CD4-positive, alpha-beta T cell treated with Interleukin-21 for 1 hour (primary cell): ENCODE results near the gene IQSEC3.

ENCODE experiments used
- DNase-seq: peaks from one replicate; pipeline ENCODE4 v3.0.0-alpha.2; 2020

Gene IQSEC3

GRCh38 chr12:143964-144649 is 77.5 kb downstream of the IQSEC3 start:
- DNase-seq, result no peak

GRCh38 chr12:144650-145284 is 78.2 kb downstream of the IQSEC3 start:
- DNase-seq, result no peak

- no peak for DNase-seq
These were observed 78.9 kb downstream of the IQSEC3 start for GRCh38 chr12:145369-145960.

DNA sequence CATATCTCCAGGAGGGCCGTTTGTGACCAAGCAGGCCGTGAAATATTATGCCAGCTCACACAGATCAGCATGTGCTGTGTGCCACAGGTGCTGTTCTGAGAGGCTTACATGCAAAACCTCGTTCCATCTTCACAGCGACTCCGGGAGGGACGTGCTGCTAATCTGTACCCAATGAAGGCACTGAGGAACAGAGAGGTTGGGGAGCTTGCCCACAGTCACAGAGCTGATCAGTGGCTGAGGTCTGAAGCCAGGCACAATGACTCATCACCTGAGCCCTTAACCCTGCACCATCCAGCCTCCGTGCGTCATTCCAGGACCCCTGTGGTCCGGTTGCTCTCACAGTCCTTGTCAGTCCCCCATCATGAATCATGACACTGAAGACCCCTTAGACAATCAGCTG is 80.7 kb downstream of the IQSEC3 start:
- no peak for DNase-seq

- DNase-seq, result no peak
These were observed 82.3 kb downstream of the IQSEC3 start for GRCh38 chr12:148676-149416.

DNA sequence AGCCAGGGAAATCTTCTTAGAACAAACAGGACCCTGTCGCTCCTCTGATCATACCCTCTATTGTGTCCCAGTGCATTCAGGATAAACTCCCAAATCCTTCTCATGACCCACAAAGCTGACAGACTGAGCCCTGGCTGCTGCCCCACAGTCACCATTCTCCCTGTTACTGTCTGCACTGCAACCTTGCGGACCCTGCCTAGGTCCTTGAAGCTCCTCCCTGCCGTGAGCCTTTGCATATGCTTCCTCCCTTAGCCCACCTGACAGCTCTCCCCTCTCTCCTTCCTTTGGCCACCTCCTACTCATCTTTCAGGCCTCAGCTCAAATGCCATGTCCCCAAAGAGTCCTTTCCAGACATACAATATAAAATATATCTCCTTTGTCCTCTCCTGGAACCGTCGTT is 85.0 kb downstream of the IQSEC3 start:
- no peak for DNase-seq

DNA sequence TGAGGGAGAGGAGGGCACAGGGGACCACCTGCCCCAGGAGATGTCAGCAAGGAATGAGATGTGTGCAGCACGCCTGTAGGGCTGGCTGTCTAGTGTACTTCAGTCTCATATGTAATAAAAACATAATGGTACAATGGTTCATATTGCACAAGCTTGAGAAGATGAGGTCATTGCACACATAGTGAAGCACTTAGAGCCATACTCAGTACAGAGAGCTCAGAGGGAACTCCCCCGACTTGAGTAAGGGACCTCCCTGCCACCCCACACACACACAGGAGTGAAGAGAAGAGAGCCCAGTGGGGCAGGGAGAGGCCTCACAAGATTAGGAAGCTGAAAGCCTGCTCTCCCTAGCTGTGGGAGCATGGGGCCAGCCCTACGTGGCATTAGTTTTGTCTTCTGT is 85.9 kb downstream of the IQSEC3 start:
- DNase-seq, result no peak

DNA sequence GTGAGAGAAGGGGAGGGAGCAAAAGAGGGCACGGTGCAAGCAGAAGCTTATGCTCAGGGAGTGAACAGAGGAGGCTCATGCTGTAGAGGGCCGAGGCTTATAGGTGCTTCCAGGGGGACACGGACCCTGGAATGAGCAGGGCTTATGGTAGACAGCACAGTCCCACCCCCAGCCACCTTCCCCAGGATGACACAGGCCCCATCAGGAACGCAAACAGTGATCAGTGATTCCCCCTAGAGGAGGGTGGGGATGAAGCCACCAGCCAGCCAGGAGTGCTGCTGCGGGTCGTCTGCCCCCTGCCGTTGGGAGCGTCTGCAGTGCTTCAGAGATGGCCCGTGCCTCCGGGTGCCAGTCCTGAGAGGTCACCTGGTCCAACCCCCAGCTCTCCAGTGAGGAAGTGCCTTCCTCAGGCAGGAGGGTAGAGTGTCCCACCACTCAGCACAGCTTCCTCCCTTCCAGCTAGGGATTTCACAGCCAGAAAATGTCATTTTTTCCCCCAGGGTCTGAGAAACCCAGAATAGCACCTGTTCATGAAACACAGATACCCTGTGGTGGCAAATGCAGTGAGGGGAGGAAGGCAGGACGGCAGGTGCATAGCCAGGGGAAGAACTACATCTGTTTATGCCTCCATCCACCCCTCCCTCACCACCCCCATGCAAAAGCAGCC is 86.6 kb downstream of the IQSEC3 start:
- DNase-seq, result peak; percentile 53

DNA sequence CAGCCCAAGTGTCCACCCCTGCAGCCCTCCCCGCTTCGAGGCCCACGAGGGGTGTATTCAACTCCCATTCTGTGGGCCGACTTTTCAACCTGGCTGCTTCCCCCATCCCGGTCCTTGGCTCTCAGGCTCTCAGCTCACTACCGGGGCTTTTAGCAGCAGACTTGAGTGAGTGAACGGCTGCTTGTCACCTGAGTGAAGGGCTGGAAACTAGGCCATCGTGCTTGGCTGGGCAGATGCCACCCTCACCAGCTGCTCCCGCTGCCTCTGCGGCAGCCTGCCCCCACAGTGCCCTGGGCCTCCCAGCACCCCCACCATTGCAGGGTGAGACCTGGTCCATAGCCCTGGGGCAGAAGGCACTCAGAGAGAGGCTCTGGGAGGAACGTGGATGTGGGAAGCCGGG is 87.5 kb downstream of the IQSEC3 start:
- DNase-seq, result no peak

DNA sequence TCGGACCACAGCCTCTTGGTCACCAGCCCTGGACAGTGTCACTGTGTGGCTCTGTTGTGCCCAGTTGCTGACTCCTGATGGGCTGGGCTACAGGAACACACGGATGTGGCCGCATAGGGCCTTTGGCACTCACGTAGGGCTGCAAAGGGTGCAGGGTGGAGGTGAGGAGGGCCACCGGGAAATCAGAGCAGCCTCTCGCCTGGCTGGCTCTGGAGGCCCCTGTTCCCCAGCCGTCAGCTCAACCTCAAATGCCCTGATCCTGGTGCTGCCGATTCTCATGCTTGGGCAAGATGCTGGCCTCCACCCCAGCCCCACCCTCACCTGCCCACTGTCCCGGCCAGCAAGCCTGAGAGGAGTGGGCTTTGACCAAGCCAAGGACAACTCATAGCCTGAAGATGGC is 88.4 kb downstream of the IQSEC3 start:
- no peak for DNase-seq

- no peak for DNase-seq
These were observed 89.1 kb downstream of the IQSEC3 start for GRCh38 chr12:155646-156045.

DNA sequence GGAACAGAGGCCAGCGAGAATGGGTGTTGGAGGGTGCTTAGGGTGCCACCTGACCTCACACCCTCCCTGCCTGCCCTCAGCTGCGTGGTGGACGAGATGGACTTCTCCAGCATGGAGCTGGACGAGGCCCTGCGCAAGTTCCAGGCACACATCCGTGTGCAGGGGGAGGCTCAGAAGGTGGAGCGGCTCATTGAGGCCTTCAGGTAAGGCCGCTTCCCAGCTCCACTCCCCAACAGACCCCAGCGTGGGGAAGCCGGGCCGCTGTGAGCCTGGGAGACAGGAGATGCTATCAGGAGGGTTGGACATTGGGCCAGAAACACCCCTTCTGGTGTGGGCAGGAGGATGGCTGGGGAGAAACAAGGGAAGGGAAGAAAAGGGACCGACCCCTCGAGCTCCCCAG is 90.4 kb downstream of the IQSEC3 start:
- no peak for DNase-seq

- no peak for DNase-seq
These were observed 91.1 kb downstream of the IQSEC3 start for GRCh38 chr12:157644-158043.

- DNase-seq, result no peak
These were observed 92.7 kb downstream of the IQSEC3 start for GRCh38 chr12:159156-159782.

DNA sequence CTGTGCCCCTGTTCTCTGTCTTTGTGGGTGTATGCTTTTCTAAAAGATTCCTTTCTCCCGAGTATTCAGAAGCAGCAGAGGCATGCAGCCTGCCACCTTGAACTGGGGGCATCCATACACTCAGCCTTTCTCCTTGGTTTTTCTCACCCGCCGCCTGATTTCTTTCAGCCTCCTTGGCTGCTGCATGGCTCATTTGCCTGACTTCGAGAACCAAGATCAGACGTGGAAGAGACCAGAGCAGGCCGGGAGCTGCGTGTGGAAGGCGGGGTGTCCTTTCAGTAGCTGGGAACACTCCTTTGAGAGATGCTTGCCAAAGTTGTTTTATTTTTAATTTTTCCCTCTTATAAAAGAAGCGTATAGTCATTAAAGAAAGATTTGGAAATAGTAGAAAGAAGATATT is 94.3 kb downstream of the IQSEC3 start:
- DNase-seq, result no peak

DNA sequence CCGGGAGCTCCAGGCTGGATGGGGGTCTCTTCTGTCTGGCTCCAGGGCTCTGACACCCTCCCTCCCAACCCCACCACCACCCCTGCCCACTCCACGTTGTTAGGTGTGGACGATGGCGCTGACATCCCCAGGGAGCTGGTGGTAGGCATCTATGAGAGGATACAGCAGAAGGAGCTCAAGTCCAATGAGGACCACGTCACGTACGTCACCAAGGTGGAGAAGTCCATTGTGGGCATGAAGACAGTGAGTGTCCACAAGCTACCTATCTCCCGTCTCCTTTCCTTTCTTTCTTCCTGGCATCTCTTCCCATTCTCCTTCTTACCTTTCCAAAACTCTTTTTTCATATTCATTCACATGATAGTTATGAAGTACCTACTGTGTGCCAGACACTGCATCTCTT is 95.3 kb downstream of the IQSEC3 start:
- no peak for DNase-seq

DNA sequence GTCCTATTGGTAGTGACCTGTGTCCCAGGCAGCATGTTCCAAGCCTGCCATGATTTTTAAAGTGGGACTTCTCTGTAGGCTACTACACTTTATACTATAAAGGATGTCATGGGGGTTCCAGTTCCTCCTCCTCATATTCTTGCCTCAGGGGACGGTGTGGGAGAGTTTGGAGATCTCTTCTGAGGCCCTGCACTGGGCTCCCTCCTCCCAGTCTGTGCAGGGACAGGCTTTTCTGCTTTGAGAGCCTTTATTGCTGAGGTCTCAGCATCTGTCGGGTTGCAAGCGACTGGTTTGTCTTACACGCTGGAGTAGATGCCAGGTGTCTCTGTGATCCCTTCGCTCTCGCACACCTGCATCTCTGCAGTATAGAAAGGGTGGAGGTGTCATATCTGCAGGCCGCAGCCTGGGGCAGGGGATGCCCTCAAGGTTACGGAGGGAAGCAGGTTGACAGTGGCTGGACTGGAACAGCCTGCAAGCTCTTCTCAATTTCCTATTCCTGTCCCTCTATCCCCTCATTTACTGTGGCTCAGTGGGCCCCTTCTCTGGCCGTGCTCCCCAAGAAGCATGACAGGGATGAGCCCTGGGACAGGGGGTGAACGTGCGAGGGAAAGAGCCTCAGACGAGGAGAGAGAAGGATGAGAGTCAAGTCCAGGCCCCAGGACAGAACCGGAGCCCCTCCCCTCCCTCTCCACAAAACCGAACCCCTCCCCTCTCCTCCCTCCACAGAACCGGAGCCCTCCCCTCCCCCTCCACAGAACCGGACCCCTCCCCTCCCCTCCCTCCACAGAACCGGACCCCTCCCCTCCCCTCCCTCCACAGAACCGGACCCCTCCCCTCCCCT is 96.1 kb downstream of the IQSEC3 start:
- no peak for DNase-seq

GRCh38 chr12:163406-163986 is 96.9 kb downstream of the IQSEC3 start:
- DNase-seq, result no peak

- DNase-seq, result no peak
These were observed 97.6 kb downstream of the IQSEC3 start for GRCh38 chr12:164207-164606.

DNA sequence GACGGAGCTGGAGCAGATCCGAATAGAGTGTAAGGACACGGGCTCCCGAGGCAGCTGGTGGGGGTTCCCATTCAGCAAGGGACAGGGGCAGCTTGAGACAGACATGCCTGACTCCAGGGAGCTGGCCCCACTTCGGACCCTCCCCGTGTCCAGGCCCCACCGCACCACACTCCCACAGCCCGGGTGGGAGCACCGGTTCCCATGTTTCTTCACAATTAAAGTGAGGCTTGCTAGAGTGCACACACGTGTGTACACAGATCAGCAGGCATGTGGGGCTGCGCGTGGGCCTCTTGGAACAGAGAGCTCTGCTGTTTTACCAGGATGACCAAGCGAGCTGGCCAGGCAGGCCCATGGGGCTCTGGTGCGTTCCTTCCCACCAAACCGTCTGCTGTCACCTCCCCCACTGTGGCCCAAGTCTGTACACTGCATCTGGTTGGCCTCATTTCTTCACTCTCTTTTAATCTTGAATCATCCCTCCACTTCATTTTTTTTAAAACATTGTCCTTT is 99.3 kb downstream of the IQSEC3 start:
- no peak for DNase-seq

- DNase-seq, result no peak
These were observed 100.0 kb downstream of the IQSEC3 start for GRCh38 chr12:166425-167075.
